Peyer's patch (tissue), 4 donors: ENCODE results near the gene POGZ. TPM values are rescaled to one million over a fixed set of nuclear protein-coding genes. Genes with fewer than 3 reads are reported as not detected.

ENCODE experiments used
- DNase-seq, 3 donors: peaks; one replicate each; pipeline ENCODE4 v3.0.0-alpha.2; 2017 to 2019
- H3K27ac ChIP-seq, 4 donors: fragments of 200-600 bp; sonication (generic); one replicate each; pipeline ENCODE4 v1.5.1; 2016 to 2019
- H3K27me3 ChIP-seq, 2 donors: fragments of 200-600 bp; sonication (generic); one replicate each; pipeline ENCODE4 v1.5.1; 2019
- H3K36me3 ChIP-seq, 3 donors: fragments of 200-600 bp; sonication (generic); one replicate each; pipeline ENCODE4 v1.5.1; 2016 to 2019
- H3K4me1 ChIP-seq, 4 donors: fragments of 200-600 bp; sonication (generic); one replicate each; pipeline ENCODE4 v1.5.1; 2016 to 2019
- H3K4me3 ChIP-seq, 4 donors: fragments of 200-600 bp; sonication (generic); 1 replicate in 3 of 4; 2 replicates in 1 of 4; pipeline ENCODE4 v1.5.1; 2016 to 2019; ENCODE audit warnings: mild to moderate bottlenecking in 1 of 4
- H3K9me3 ChIP-seq, 4 donors: fragments of 200-600 bp; sonication (generic); one replicate each; pipeline ENCODE4 v1.5.1; 2016 to 2019; ENCODE audit warnings: mild to moderate bottlenecking in 1 of 4
- CTCF ChIP-seq, 6 experiments: fragments of 450-650 bp in 4 of 6; fragments of 200-600 bp in 2 of 6; sonication (generic) in 1 of 6; IDR thresholded peaks; one replicate each; pipeline ENCODE4 v1.5.1; 2017 to 2019; ENCODE audit warnings: antibody characterized with exemption in 6 of 6, mild to moderate bottlenecking in 3 of 6, moderate library complexity in 1 of 6
- POLR2A ChIP-seq, 2 donors: fragments of 450-650 bp; IDR thresholded peaks; one replicate each; pipeline ENCODE4 v1.5.1; 2017; ENCODE audit warnings: antibody characterized with exemption in 2 of 2, mild to moderate bottlenecking in 2 of 2, moderate library complexity in 2 of 2
- total RNA-seq, 4 donors: library from RNA; depleted of rRNA; stranded (reverse); fragments of >200 nt; gene quantifications; one replicate each; pipeline ENCODE4 v1.1.0, GENCODE V29; 2016

The POGZ gene
- total RNA-seq, 4 donors from 2014 or later: 49.5 to 91.3 (median 52.6) TPM

GRCh38 chr1:151477066-151477465, 17.8 kb upstream of the POGZ start:
- Histone ChIP-seq H3K9me3 (peaks cover 0 to 2% (median under 1%) of the 10 kb centered on the region in 4 donors), H3K4me1 (no peaks in the 10 kb centered on the region), H3K4me3 (no peak overlapping the region), H3K36me3 (no peaks in the 10 kb centered on the region), H3K27ac (no peak overlapping the region), H3K27me3 (no peaks in the 10 kb centered on the region)
- DNase-seq: no peak
- TF ChIP-seq CTCF (IDR thresholded peaks at IDR 0.05) (no peak), POLR2A (IDR thresholded peaks at IDR 0.05) (no peak)

DNA sequence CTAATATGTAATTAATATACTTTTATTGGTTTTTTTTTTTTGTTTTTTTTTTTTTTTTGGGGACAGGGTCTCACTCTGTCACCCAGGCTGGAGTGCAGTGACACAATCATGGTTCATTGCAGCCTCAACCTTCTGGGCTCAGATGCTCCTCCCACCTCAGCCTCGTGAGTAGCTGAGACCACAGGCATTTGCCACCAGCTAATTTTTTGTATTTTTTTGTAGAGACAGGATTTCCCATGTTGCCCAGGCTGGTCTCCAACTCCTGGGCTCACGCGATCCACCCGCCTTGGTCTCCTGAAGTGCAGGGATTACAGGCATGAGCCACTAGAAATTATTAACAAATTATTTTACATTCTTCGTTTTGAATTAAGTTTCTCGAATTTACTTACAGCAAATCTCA, 16.8 kb upstream of the POGZ start:
- H3K36me3 ChIP-seq: no peaks in the 10 kb centered on the region
- H3K27ac ChIP-seq: no peak overlapping the region
- DNase-seq: no peak
- TF ChIP-seq POLR2A (IDR thresholded peaks at IDR 0.05) (no peak), CTCF (IDR thresholded peaks at IDR 0.05) (no peak)
- H3K27me3 ChIP-seq: no peaks in the 10 kb centered on the region
- no peak overlapping the region for H3K4me3 ChIP-seq
- no peaks in the 10 kb centered on the region for H3K9me3 ChIP-seq
- no peaks in the 10 kb centered on the region for H3K4me1 ChIP-seq

GRCh38 chr1:151475175-151475574, 15.9 kb upstream of the POGZ start:
- H3K27me3 ChIP-seq: no peaks in the 10 kb centered on the region
- no peak overlapping the region for H3K27ac ChIP-seq
- TF ChIP-seq CTCF (IDR thresholded peaks at IDR 0.05) (no peak), POLR2A (IDR thresholded peaks at IDR 0.05) (no peak)
- H3K4me1 ChIP-seq: no peaks in the 10 kb centered on the region
- no peaks in the 10 kb centered on the region for H3K36me3 ChIP-seq
- H3K9me3 ChIP-seq: no peaks in the 10 kb centered on the region
- no peak for DNase-seq
- H3K4me3 ChIP-seq: no peak overlapping the region

GRCh38 chr1:151474745-151475144, 15.5 kb upstream of the POGZ start:
- DNase-seq: no peak
- Histone ChIP-seq H3K4me3 (no peak overlapping the region), H3K27ac (no peak overlapping the region), H3K9me3 (no peaks in the 10 kb centered on the region), H3K4me1 (no peaks in the 10 kb centered on the region), H3K27me3 (no peaks in the 10 kb centered on the region), H3K36me3 (no peaks in the 10 kb centered on the region)
- TF ChIP-seq CTCF (IDR thresholded peaks at IDR 0.05) (no peak), POLR2A (IDR thresholded peaks at IDR 0.05) (no peak)

DNA sequence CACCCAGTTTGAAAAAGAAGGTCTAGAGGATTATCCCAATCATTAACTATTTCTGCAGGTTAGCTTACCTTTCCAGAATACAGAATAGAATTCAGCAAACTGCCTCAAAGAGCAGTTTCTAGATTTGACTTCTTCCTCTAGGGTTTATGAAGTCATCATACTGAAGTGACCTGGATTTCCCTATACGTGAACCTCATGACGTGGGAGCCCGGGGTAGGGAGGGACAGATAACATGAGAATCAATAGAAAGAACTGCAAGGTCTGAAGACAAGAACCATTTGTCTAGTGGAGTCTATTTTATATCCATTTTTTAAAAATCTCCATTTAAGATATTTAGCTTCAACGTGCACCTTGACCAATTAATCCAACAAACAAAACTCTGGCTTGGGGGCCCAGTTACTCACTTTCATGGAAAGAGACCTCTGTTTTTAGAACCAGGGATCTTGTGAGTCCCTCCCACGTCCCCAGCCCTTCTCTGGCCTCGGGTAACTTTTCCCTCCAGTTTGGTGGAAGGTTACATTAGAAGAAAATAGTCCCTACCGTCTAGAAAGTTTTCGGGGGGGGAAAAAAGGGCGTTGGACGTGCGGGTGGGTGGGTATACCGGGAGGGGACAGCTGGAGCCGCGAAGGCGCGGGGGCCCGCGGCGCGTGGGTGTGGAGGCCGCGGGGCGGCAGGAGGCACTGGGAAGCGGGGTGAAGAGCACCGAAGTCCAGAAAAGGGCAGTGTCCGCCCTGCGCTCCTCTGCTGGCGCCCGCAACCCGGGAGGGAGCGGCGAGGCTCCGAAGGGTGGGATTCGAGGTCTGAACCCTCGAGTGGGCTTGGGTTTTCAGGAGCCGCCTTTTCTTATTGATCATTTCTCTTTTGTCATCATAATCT, 13.8 kb upstream of the POGZ start:
- no peaks in the 10 kb centered on the region for H3K4me1 ChIP-seq
- H3K9me3 ChIP-seq: no peaks in the 10 kb centered on the region
- peak overlapping the region; percentile 52 to 70 (median 62) for H3K4me3 ChIP-seq
- TF ChIP-seq POLR2A (IDR thresholded peaks at IDR 0.05) (no peak), CTCF (IDR thresholded peaks at IDR 0.05) (peak in 1 of 6 experiments; percentile 0)
- H3K27ac ChIP-seq: peak overlapping the region; percentile 60 to 79 (median 72)
- DNase-seq: peak; percentile 19 to 74 (median 52)
- H3K36me3 ChIP-seq: no peaks in the 10 kb centered on the region
- H3K27me3 ChIP-seq: no peaks in the 10 kb centered on the region
